ENCODE measurements around the gene CASKIN1. TPM values are rescaled to one million over a fixed set of nuclear protein-coding genes. Genes with fewer than 3 reads are reported as not detected.
"Not testable (repeated sequence)": the region's sequence is repeated elsewhere in the genome, so short reads cannot be mapped to it uniquely, and the experiment has no call there.

The CASKIN1 gene
- total and polyA plus RNA-seq, 5 donors from 2014 or later, result not detected

DNA sequence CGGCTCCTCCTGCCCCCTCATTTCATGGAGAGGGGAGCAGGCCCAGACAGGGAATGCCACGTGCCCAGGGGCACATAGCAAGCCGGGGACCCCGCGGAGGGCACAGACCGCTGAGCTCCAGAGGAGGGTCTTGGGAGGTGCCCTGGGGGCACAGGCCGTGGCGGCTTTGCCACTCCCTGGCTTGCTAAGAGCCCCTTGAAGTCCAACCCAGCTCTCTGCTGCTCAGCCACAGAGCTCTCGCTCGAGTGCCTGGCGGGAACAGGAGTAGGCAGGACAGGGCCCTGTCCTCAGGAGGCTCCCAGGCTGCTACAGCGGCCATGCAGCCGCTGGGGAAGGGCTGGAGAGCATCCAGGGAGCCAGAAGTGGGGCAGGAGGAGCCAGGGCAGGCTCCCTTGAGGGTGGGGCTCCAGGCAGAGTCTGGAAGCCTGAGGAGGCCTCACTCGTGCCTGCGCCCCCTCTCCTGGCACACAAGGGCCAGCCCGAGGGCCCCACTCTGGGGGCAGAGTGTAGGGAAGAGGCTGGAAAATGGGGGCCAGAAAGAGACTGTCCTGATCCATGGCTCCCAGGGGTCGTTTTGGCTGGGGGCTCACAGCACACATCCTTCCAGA lies 52.4 kb downstream of the CASKIN1 start:
- Mint-ChIP-seq H3K27ac (no peak overlapping the region), H3K27me3 (peaks cover 16% of the 10 kb centered on the region), H3K4me1 (peaks cover 2 to 5% (median 5%) of the 10 kb centered on the region in 4 donors), H3K36me3 (no peaks in the 10 kb centered on the region), H3K9me3 (no peaks in the 10 kb centered on the region), H3K4me3 (no peak overlapping the region)
- ATAC-seq (ENCODE audit: low read depth in 2 of 2), result no peak
- Histone ChIP-seq H3K9me3 (ENCODE audit: control insufficient read depth in 2 of 2, low read length in 2 of 2) (no peaks in the 10 kb centered on the region), H3K4me3 (ENCODE audit: low read depth, low read length) (no peak overlapping the region), H3K27me3 (ENCODE audit: control insufficient read depth, insufficient read depth, low read length) (no peaks in the 10 kb centered on the region), H3K27ac (ENCODE audit: insufficient read depth, low read length, poor library complexity, severe bottlenecking) (no peak overlapping the region), H3K36me3 (ENCODE audit: control insufficient read depth, insufficient read depth, low read length) (no peaks in the 10 kb centered on the region), H3K4me1 (ENCODE audit: control insufficient read depth, insufficient read depth, low read length, poor library complexity, severe bottlenecking) (peaks cover 8% of the 10 kb centered on the region)
- no peak for DNase-seq

DNA sequence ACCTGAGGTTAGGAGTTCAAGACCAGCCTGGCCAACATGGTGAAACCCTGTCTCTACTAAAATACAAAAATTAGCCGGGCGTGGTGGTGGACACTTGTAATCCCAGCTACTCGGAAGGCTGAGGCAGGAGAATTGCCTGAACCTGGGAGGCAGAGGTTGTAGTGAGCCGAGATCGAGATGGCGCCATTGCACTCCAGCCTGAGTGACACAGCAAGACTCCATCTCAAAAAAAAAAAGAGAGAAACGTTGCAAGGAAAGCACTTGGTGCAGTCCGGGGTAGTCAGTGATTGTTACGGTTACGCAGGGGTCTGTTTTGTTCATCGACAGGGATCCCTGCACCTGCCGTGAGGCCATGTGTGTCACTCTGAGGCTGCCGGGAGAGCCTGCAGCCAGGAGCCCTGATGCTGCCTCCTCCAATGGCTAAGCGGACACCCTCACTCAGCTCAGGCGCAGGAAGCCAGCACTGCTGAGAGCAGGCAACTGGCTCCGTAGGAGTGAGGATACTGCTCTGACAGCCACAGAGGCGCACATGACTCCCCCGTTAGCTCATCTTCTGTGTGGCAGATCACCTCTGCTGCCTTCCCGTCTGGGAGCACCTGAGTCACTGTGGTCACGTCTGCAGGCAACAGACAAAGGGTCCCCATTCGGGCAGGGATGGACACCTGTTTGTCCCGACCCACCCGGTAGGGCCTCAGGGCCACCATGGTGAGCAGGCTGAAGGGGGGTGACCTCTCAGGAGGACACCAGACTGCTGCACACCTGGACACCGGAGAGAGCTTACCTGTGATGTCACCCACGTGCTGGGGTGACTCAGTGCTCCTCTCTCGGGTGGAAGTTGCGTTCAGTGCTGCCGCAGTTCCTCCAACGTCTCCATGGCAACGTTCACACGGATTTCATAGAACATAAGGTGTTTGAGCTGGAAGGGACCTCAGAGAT lies 53.2 kb downstream of the CASKIN1 start:
- peaks cover 2% of the 10 kb centered on the region for H3K4me1 ChIP-seq (ENCODE audit: control insufficient read depth, insufficient read depth, low read length, poor library complexity, severe bottlenecking)
- Mint-ChIP-seq H3K4me1 (peaks cover 2 to 7% (median 5%) of the 10 kb centered on the region in 4 donors), H3K9me3 (no peaks in the 10 kb centered on the region), H3K36me3 (no peaks in the 10 kb centered on the region), H3K27me3 (peaks cover 16% of the 10 kb centered on the region), H3K27ac (no peak overlapping the region), H3K4me3 (peak overlapping the region in 1 of 4 donors; percentile 61)
- H3K27ac ChIP-seq (ENCODE audit: insufficient read depth, low read length, poor library complexity, severe bottlenecking), result no peak overlapping the region
- DNase-seq (no peak), ATAC-seq (ENCODE audit: low read depth in 2 of 2) (no peak)
- no peaks in the 10 kb centered on the region for H3K9me3 ChIP-seq (ENCODE audit: control insufficient read depth in 2 of 2, low read length in 2 of 2)
- H3K4me3 ChIP-seq (ENCODE audit: low read depth, low read length), result no peak overlapping the region
- H3K27me3 ChIP-seq (ENCODE audit: control insufficient read depth, insufficient read depth, low read length), result no peaks in the 10 kb centered on the region
- H3K36me3 ChIP-seq (ENCODE audit: control insufficient read depth, insufficient read depth, low read length), result no peaks in the 10 kb centered on the region

DNA sequence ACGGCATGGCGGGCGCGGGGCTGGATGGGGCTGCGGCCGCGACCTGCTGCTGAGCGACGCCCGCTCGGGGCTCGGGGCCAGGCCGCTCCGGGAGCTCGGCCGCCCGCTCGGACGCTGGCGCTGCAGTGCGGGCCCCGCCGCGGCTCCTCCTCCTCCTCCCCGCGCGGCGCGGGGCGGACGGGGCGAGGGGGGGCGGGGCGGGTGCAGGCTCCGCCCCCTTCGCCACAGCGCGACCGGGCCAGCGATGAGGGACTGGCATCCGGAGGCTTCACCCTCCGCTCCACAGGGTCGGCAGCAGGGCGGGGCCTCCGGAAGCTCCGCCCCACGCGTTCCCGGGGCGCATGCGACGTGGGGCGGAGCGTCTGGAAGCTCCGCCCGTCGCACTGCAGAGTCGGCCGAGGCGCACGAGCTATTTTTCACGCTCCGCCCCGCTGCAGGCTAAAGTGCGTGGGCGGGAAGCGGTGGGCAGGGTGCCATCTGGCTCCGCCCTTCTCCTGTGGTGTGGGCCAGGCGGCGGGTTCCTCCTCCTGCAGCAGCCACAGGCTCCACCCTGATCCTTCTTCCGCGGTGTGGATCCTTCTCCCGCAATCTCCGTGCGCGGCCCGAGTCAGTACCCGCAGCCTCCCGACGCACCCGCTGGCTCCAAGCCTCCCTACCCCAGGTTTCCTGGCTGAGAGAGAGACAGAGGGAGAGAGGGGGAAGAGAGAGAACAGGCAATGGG lies 60.5 kb downstream of the CASKIN1 start, which contains the start of gene PKD1:
Gene PKD1 (minus strand): TSS at position 129 of the 721 bp plus-strand sequence. CDS start 209 bp downstream, outside the sequence.
- Mint-ChIP-seq H3K4me1 (peaks cover 5 to 15% (median 10%) of the 10 kb centered on the region in 4 donors), H3K27ac (peak within 1 kb of the TSS; percentile 72 to 98 (median 97)), H3K4me3 (peak within 1 kb of the TSS; percentile 90 to 96 (median 94))
- H3K4me1 ChIP-seq (ENCODE audit: control insufficient read depth, insufficient read depth, low read length, poor library complexity, severe bottlenecking); H3K9me3 Mint-ChIP-seq; H3K9me3 ChIP-seq (ENCODE audit: control insufficient read depth in 2 of 2, low read length in 2 of 2); H3K27me3 ChIP-seq (ENCODE audit: control insufficient read depth, insufficient read depth, low read length); H3K27me3 Mint-ChIP-seq; H3K36me3 Mint-ChIP-seq; H3K36me3 ChIP-seq (ENCODE audit: control insufficient read depth, insufficient read depth, low read length): not testable (repeated sequence)
- peak; percentile 65 to 76 for ATAC-seq (ENCODE audit: low read depth in 2 of 2)
- DNase-seq, result peak; percentile 94 to 100 (median 96)
- H3K4me3 ChIP-seq (ENCODE audit: low read depth, low read length), result peak within 1 kb of the TSS; percentile 37
- H3K27ac ChIP-seq (ENCODE audit: insufficient read depth, low read length, poor library complexity, severe bottlenecking), result peak within 1 kb of the TSS; percentile 61

DNA sequence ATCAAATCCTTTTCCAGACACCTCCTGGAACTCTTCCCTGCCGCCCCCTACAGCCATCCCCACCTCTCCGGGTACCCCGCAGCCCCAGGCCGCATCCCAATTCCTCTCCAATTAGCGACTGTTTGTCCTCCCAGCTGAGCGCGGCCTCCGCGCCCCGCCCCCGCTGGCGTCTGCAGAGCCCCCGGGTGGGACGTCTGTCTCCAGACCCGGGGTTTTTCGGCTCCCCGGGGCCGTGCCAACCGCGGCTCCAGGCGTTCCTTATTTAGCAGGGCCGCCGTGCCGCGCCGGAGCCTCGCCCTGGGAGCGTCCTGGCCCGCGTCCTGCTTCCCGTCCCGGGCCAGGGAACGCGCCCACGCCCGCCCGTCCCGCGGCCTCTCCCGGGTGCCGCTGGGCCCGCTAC lies 61.3 kb downstream of the CASKIN1 start:
- not testable (repeated sequence) for H3K27me3 Mint-ChIP-seq; H3K27me3 ChIP-seq (ENCODE audit: control insufficient read depth, insufficient read depth, low read length); H3K27ac ChIP-seq (ENCODE audit: insufficient read depth, low read length, poor library complexity, severe bottlenecking); H3K4me3 ChIP-seq (ENCODE audit: low read depth, low read length); H3K4me1 ChIP-seq (ENCODE audit: control insufficient read depth, insufficient read depth, low read length, poor library complexity, severe bottlenecking); H3K36me3 Mint-ChIP-seq; H3K9me3 Mint-ChIP-seq; DNase-seq; H3K9me3 ChIP-seq (ENCODE audit: control insufficient read depth in 2 of 2, low read length in 2 of 2); H3K36me3 ChIP-seq (ENCODE audit: control insufficient read depth, insufficient read depth, low read length); H3K27ac Mint-ChIP-seq; ATAC-seq (ENCODE audit: low read depth in 2 of 2)
- peak overlapping the region in 3 of 4 donors; percentile 80 to 83 (median 81) for H3K4me3 Mint-ChIP-seq
- peaks cover 0 to 16% (median 6%) of the 10 kb centered on the region in 4 donors for H3K4me1 Mint-ChIP-seq

DNA sequence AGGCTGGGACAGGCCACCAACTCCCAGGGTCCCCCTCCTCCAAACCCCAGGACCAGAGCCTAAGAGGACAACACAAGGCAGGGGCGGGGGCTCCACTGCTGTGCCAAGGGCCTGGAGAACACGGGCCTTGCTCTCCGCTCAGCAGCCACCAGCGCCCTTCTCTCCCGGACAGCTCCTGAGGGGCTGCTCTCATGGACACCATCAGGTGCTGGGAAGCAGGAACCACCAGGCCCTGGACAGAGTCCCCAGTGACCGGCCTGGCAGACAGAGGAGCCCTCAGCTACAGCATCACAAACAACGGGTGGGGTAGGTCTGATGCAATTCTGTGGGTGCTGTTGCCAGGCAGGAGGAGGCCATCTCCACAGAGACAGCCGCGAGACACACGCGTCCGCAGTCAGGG lies 62.6 kb downstream of the CASKIN1 start:
- H3K27ac ChIP-seq (ENCODE audit: insufficient read depth, low read length, poor library complexity, severe bottlenecking); H3K27me3 ChIP-seq (ENCODE audit: control insufficient read depth, insufficient read depth, low read length); H3K36me3 ChIP-seq (ENCODE audit: control insufficient read depth, insufficient read depth, low read length); H3K27ac Mint-ChIP-seq; H3K9me3 Mint-ChIP-seq; H3K4me3 ChIP-seq (ENCODE audit: low read depth, low read length); DNase-seq; H3K9me3 ChIP-seq (ENCODE audit: control insufficient read depth in 2 of 2, low read length in 2 of 2); H3K27me3 Mint-ChIP-seq; ATAC-seq (ENCODE audit: low read depth in 2 of 2); H3K4me1 ChIP-seq (ENCODE audit: control insufficient read depth, insufficient read depth, low read length, poor library complexity, severe bottlenecking); H3K36me3 Mint-ChIP-seq: not testable (repeated sequence)
- Mint-ChIP-seq H3K4me1 (peaks cover 0 to 19% (median 6%) of the 10 kb centered on the region in 4 donors), H3K4me3 (peak overlapping the region in 1 of 4 donors; percentile 31)

DNA sequence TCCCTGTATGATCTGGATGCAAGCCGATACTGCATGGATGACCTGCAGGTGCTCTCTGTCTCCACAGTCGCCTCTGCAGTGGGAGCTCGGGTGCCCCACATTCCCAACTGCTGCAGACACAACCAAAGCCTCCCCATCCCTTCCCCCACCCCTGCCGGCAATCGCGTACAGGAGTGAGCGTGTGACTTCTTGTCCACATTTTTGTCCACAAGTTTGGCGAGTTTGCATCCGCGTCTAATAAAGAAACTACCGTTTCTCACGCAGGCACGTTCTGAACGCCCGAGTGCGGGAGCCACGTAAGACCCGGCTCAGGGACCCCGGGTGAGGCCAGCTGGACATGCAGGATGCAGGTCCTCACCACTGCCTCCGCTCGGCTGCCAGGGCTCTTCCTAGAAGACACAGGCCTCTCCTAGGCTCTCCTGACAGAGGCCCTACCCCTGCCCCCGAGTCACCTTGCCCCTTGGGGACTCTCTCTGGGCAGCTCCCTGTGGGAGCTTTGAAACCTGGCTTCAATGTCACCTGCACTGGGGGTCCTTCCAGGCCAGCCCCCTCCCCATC lies 66.4 kb downstream of the CASKIN1 start:
- not testable (repeated sequence) for ATAC-seq (ENCODE audit: low read depth in 2 of 2); DNase-seq; H3K4me3 Mint-ChIP-seq; H3K36me3 ChIP-seq (ENCODE audit: control insufficient read depth, insufficient read depth, low read length); H3K4me3 ChIP-seq (ENCODE audit: low read depth, low read length); H3K27ac Mint-ChIP-seq; H3K4me1 ChIP-seq (ENCODE audit: control insufficient read depth, insufficient read depth, low read length, poor library complexity, severe bottlenecking); H3K36me3 Mint-ChIP-seq; H3K27ac ChIP-seq (ENCODE audit: insufficient read depth, low read length, poor library complexity, severe bottlenecking); H3K9me3 ChIP-seq (ENCODE audit: control insufficient read depth in 2 of 2, low read length in 2 of 2); H3K27me3 ChIP-seq (ENCODE audit: control insufficient read depth, insufficient read depth, low read length); H3K27me3 Mint-ChIP-seq; H3K9me3 Mint-ChIP-seq
- H3K4me1 Mint-ChIP-seq, result peaks cover 0 to 32% (median 5%) of the 10 kb centered on the region in 4 donors

DNA sequence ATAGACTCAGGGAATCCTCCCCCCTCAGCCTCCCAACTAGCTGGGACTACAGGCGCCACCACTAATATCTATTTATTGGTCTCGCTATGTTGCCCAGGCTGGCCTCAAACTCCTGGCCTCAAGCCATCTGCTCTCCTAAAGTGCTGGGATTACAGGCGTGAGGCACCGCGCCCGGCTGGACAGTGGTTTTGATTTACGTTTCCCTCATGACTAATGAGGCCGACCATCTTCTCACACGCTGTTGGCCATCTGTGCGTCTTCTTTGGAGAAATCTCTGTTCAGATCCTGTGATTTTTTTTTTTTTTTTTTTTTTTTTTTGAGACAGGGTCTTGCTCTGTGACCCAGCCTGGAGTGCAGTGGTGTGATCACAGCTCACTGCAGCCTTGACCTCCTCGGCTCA lies 67.2 kb downstream of the CASKIN1 start:
- not testable (repeated sequence) for H3K9me3 ChIP-seq (ENCODE audit: control insufficient read depth in 2 of 2, low read length in 2 of 2); H3K4me3 ChIP-seq (ENCODE audit: low read depth, low read length); H3K27me3 ChIP-seq (ENCODE audit: control insufficient read depth, insufficient read depth, low read length); H3K36me3 ChIP-seq (ENCODE audit: control insufficient read depth, insufficient read depth, low read length); H3K27me3 Mint-ChIP-seq; H3K27ac ChIP-seq (ENCODE audit: insufficient read depth, low read length, poor library complexity, severe bottlenecking); H3K9me3 Mint-ChIP-seq; H3K4me1 ChIP-seq (ENCODE audit: control insufficient read depth, insufficient read depth, low read length, poor library complexity, severe bottlenecking); H3K4me3 Mint-ChIP-seq; ATAC-seq (ENCODE audit: low read depth in 2 of 2); H3K27ac Mint-ChIP-seq; DNase-seq; H3K36me3 Mint-ChIP-seq
- H3K4me1 Mint-ChIP-seq, result peaks cover 0 to 30% (median 5%) of the 10 kb centered on the region in 4 donors

Measured in CD4-positive, CD25-positive, alpha-beta regulatory T cell (primary cell).